ENCODE data around the gene DLX6.

DLX6 gene

GRCh38 chr7:97013845-97014134 lies 8.4 kb downstream of the DLX6 start:
- H3K4me3 ChIP-seq (ENCODE audit: low read length): no peak overlapping the region
- no peak overlapping the region for H3K27ac ChIP-seq (ENCODE audit: low read depth, low read length)
- TF ChIP-seq CTCF (IDR thresholded peaks at IDR 0.05; ENCODE audit: low read depth, low read length, poor library complexity, severe bottlenecking) (no peak), EZH2phosphoT487 (IDR thresholded peaks at IDR 0.05; ENCODE audit: borderline replicate concordance, low read length) (no peak)
- H3K4me2 ChIP-seq (ENCODE audit: low read length): no peak overlapping the region
- H3K79me2 ChIP-seq (ENCODE audit: control insufficient read depth, low read length): no peaks in the 10 kb centered on the region
- no peaks in the 10 kb centered on the region for H3K4me1 ChIP-seq (ENCODE audit: control insufficient read depth, low read length)
- no peaks in the 10 kb centered on the region for H3K9me3 ChIP-seq (ENCODE audit: control insufficient read depth, insufficient read depth, low read length)
- H3K36me3 ChIP-seq (ENCODE audit: control insufficient read depth, low read length): no peaks in the 10 kb centered on the region
- peaks cover 68% of the 10 kb centered on the region for H3K27me3 ChIP-seq (ENCODE audit: control insufficient read depth, low read length)
- H3K9me2 ChIP-seq (replicated peaks; ENCODE audit: control insufficient read depth, low read length): no peaks in the 10 kb centered on the region
- no peaks in the 10 kb centered on the region for H3F3A ChIP-seq (ENCODE audit: control insufficient read depth, insufficient read depth)
- no peaks in the 10 kb centered on the region for H4K20me1 ChIP-seq (ENCODE audit: control insufficient read depth, insufficient read depth, low read depth, low read length)

- TF ChIP-seq EZH2phosphoT487 (IDR thresholded peaks at IDR 0.05; ENCODE audit: borderline replicate concordance, low read length) (no peak), CTCF (IDR thresholded peaks at IDR 0.05; ENCODE audit: low read depth, low read length, poor library complexity, severe bottlenecking) (no peak)
- Histone ChIP-seq H3F3A (ENCODE audit: control insufficient read depth, insufficient read depth) (no peaks in the 10 kb centered on the region), H4K20me1 (ENCODE audit: control insufficient read depth, insufficient read depth, low read depth, low read length) (no peaks in the 10 kb centered on the region), H3K4me2 (ENCODE audit: low read length) (no peak overlapping the region), H3K79me2 (ENCODE audit: control insufficient read depth, low read length) (no peaks in the 10 kb centered on the region), H3K9me2 (replicated peaks; ENCODE audit: control insufficient read depth, low read length) (no peaks in the 10 kb centered on the region), H3K27me3 (ENCODE audit: control insufficient read depth, low read length) (peaks cover 69% of the 10 kb centered on the region), H3K27ac (ENCODE audit: low read depth, low read length) (no peak overlapping the region), H3K36me3 (ENCODE audit: control insufficient read depth, low read length) (no peaks in the 10 kb centered on the region), H3K4me1 (ENCODE audit: control insufficient read depth, low read length) (no peaks in the 10 kb centered on the region), H3K4me3 (ENCODE audit: low read length) (no peak overlapping the region), H3K9me3 (ENCODE audit: control insufficient read depth, insufficient read depth, low read length) (no peaks in the 10 kb centered on the region)
Measured at GRCh38 chr7:97014145-97014750, 8.9 kb downstream of the DLX6 start.

- no peaks in the 10 kb centered on the region for H3K9me2 ChIP-seq (replicated peaks; ENCODE audit: control insufficient read depth, low read length)
- no peak overlapping the region for H3K4me3 ChIP-seq (ENCODE audit: low read length)
- no peaks in the 10 kb centered on the region for H3K79me2 ChIP-seq (ENCODE audit: control insufficient read depth, low read length)
- no peaks in the 10 kb centered on the region for H3F3A ChIP-seq (ENCODE audit: control insufficient read depth, insufficient read depth)
- no peak overlapping the region for H3K4me2 ChIP-seq (ENCODE audit: low read length)
- no peak overlapping the region for H3K27ac ChIP-seq (ENCODE audit: low read depth, low read length)
- H3K36me3 ChIP-seq (ENCODE audit: control insufficient read depth, low read length): no peaks in the 10 kb centered on the region
- H3K9me3 ChIP-seq (ENCODE audit: control insufficient read depth, insufficient read depth, low read length): no peaks in the 10 kb centered on the region
- H4K20me1 ChIP-seq (ENCODE audit: control insufficient read depth, insufficient read depth, low read depth, low read length): no peaks in the 10 kb centered on the region
- H3K27me3 ChIP-seq (ENCODE audit: control insufficient read depth, low read length): peaks cover 66% of the 10 kb centered on the region
- H3K4me1 ChIP-seq (ENCODE audit: control insufficient read depth, low read length): no peaks in the 10 kb centered on the region
- TF ChIP-seq CTCF (IDR thresholded peaks at IDR 0.05; ENCODE audit: low read depth, low read length, poor library complexity, severe bottlenecking): no peak
- TF ChIP-seq EZH2phosphoT487 (IDR thresholded peaks at IDR 0.05; ENCODE audit: borderline replicate concordance, low read length): no peak
Measured at GRCh38 chr7:97015279-97015678, 9.9 kb downstream of the DLX6 start.
